H7 (cell line): Measurements from ENCODE around the gene GNAS-AS1. TPM values are rescaled to one million over a fixed set of nuclear protein-coding genes. Genes with fewer than 3 reads are reported as not detected.
"Not testable (repeated sequence)": the region's sequence is repeated elsewhere in the genome, so short reads cannot be mapped to it uniquely, and the experiment has no call there.

ENCODE experiments used
- DNase-seq: peaks from one replicate; pipeline ENCODE4 v3.0.0; 2012
- H3K27me3 ChIP-seq: 2 replicates; pipeline ENCODE4 v1.6.0; 2011; ENCODE audit warnings: mild to moderate bottlenecking, low read length; ENCODE audit not compliant: control insufficient read depth, insufficient read depth
- H3K36me3 ChIP-seq: replicated peaks from 2 replicates; pipeline ENCODE4 v1.5.1; 2011; ENCODE audit warnings: low read length; ENCODE audit not compliant: control insufficient read depth, insufficient read depth
- H3K4me3 ChIP-seq: 2 replicates; pipeline ENCODE4 v1.5.1; 2011; ENCODE audit warnings: low read depth, mild to moderate bottlenecking, control low read depth, low read length, moderate library complexity; ENCODE audit not compliant: insufficient read depth
- total RNA-seq: library from RNA; depleted of rRNA; stranded (reverse); fragments of >200 nt; shearing (Covaris generic); gene quantifications from 2 replicates; pipeline ENCODE4 v1.2.3, GENCODE V29; 2014

The GNAS-AS1 gene
- total RNA-seq, 1 experiment from 2014 or later = 0.24 TPM

DNA sequence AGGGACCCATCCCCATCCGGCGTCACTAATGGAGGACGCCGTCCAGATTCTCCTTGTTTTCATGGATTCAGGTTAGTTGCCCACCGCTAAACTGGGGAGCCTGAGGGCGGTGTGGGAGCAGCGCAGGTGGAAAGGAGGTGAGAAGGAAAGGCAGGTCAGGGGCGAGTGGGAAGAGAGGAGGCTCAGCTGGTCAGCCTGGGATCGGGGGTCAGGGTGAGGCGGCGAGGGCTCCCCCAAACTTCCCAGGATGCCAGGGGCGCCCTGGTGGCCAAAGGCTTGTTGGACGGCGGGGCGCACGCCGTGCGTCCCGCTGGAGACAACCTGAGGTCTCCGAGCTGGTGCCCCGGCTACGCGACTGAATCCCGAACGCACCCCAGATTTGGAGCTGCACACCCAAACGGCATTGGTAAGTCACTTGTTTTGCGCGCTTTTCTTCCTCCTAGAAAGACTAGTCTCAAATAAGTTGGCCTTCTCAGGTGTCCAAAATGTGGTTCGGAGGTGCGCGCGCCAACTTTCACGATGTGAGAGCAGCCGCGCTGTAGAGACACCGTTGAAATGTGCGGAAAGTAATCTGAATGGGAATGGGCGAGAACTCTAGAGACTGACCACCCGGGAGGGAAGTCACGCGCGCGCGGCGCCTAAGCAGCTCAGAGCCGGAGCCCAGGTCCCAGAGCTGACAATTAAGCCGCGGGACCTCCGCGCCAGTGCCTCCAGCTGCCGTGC lies 9.7 kb downstream of the GNAS-AS1 start:
- peaks cover 33% of the 10 kb centered on the region for H3K27me3 ChIP-seq
- peak; percentile 61 for DNase-seq
- H3K36me3 ChIP-seq = peaks cover 9% of the 10 kb centered on the region
- H3K4me3 ChIP-seq = peak overlapping the region; percentile 41

- peak; percentile 69 for DNase-seq
- peak overlapping the region; percentile 41 for H3K4me3 ChIP-seq
- peaks cover 9% of the 10 kb centered on the region for H3K36me3 ChIP-seq
- peaks cover 33% of the 10 kb centered on the region for H3K27me3 ChIP-seq
These were observed 10.5 kb downstream of the GNAS-AS1 start for GRCh38 chr20:58839991-58840747.

GRCh38 chr20:58839474-58839874 lies 11.2 kb downstream of the GNAS-AS1 start:
- Histone ChIP-seq H3K27me3 (peaks cover 33% of the 10 kb centered on the region), H3K4me3 (peak overlapping the region; percentile 41), H3K36me3 (peaks cover 10% of the 10 kb centered on the region)
- peak; percentile 90 for DNase-seq

DNA sequence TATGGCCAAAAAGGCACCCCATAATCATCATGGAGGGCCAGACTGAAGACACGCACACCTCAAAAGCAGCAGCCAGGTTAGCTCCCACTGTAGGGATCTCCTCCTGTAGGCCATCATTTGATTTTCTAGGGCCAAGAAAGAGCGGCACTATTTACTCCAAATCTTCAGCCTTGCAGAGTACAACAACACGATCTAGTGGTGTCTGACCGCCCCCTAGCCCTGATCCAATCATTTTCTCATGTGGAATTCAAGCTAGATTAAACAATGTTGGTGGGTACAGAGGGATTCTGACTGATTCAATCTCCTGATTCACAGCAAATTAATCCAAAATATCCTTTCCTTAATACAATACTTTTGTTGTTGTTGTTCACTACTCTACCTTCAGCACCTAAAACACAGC lies 12.5 kb downstream of the GNAS-AS1 start:
- peaks cover 33% of the 10 kb centered on the region for H3K27me3 ChIP-seq
- DNase-seq = peak; percentile 40
- H3K4me3 ChIP-seq = no peak overlapping the region
- H3K36me3 ChIP-seq = peaks cover 18% of the 10 kb centered on the region

DNA sequence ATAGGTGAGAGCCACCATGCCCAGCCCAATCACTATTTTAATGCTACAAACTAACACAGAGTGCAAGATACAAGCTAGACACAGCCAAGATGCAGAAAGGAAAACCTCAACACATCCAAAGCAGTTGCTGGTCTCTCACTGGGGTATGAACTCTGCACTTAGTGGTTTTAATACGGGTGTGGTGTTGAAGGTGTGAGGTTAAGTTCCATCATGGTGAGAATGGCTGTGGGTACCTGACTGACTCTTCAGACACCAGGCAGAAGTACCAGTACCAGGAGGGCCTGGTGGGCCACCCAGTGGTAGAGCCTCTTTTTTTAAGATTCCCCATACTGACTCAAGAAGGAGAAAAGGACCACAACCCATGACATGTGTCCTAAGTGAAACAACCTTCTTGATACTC lies 13.0 kb downstream of the GNAS-AS1 start:
- Histone ChIP-seq H3K4me3 (no peak overlapping the region), H3K27me3 (peaks cover 33% of the 10 kb centered on the region), H3K36me3 (peaks cover 21% of the 10 kb centered on the region)
- no peak for DNase-seq

- DNase-seq = no peak
- Histone ChIP-seq H3K36me3 (peaks cover 21% of the 10 kb centered on the region), H3K27me3 (peaks cover 27% of the 10 kb centered on the region), H3K4me3 (no peak overlapping the region)
These were observed 14.0 kb downstream of the GNAS-AS1 start for GRCh38 chr20:58836616-58837204.

- peaks cover 12% of the 10 kb centered on the region for H3K27me3 ChIP-seq
- peaks cover 18% of the 10 kb centered on the region for H3K36me3 ChIP-seq
- H3K4me3 ChIP-seq = no peak overlapping the region
- no peak for DNase-seq
These were observed 15.5 kb downstream of the GNAS-AS1 start for GRCh38 chr20:58835231-58835630.

GRCh38 chr20:58833921-58834320 lies 16.8 kb downstream of the GNAS-AS1 start:
- DNase-seq = no peak
- Histone ChIP-seq H3K27me3 (peaks cover 1% of the 10 kb centered on the region), H3K36me3 (peaks cover 17% of the 10 kb centered on the region)

GRCh38 chr20:58832457-58832856 lies 18.2 kb downstream of the GNAS-AS1 start:
- Histone ChIP-seq H3K27me3 (no peaks in the 10 kb centered on the region), H3K4me3 (no peak overlapping the region), H3K36me3 (peaks cover 16% of the 10 kb centered on the region)
- no peak for DNase-seq

More at GRCh38 chr20:58833921-58834320, 16.8 kb downstream of the GNAS-AS1 start:
- no peak overlapping the region for H3K4me3 ChIP-seq

- Histone ChIP-seq H3K27me3 (no peaks in the 10 kb centered on the region), H3K36me3 (peaks cover 20% of the 10 kb centered on the region), H3K4me3 (no peak overlapping the region)
- DNase-seq = no peak
These were observed 21.2 kb downstream of the GNAS-AS1 start for GRCh38 chr20:58829531-58829941.

DNA sequence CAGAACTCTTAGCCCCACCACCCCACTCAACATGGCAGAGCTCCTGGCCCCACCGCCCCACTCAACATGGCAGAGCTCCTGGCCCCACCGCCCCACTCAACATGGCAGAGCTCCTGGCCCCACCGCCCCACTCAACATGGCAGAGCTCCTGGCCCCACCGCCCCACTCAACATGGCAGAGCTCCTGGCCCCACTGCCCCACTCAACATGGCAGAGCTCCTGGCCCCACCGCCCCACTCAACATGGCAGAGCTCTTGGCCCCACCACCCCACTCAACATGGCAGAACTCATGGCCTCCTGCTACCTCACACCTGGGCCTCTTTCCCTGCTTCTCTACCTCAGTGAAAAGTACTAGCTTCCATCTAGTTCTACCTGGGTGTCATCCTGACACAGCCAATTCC lies 21.9 kb downstream of the GNAS-AS1 start:
- peaks cover 18% of the 10 kb centered on the region for H3K36me3 ChIP-seq
- not testable (repeated sequence) for DNase-seq

GRCh38 chr20:58828136-58828535 lies 22.6 kb downstream of the GNAS-AS1 start:
- DNase-seq = no peak
- Histone ChIP-seq H3K36me3 (peaks cover 17% of the 10 kb centered on the region), H3K4me3 (no peak overlapping the region), H3K27me3 (no peaks in the 10 kb centered on the region)

More for the DNA sequence above, 21.9 kb downstream of the GNAS-AS1 start:
- not testable (repeated sequence) for H3K27me3 ChIP-seq, H3K4me3 ChIP-seq

GRCh38 chr20:58826271-58826670 lies 24.4 kb downstream of the GNAS-AS1 start:
- peak; percentile 36 for DNase-seq
- Histone ChIP-seq H3K4me3 (no peak overlapping the region), H3K27me3 (no peaks in the 10 kb centered on the region), H3K36me3 (peaks cover 14% of the 10 kb centered on the region)

- no peak for DNase-seq
- no peak overlapping the region for H3K4me3 ChIP-seq
- H3K36me3 ChIP-seq = peaks cover 17% of the 10 kb centered on the region
- no peaks in the 10 kb centered on the region for H3K27me3 ChIP-seq
These were observed 25.3 kb downstream of the GNAS-AS1 start for GRCh38 chr20:58825450-58825849.

DNA sequence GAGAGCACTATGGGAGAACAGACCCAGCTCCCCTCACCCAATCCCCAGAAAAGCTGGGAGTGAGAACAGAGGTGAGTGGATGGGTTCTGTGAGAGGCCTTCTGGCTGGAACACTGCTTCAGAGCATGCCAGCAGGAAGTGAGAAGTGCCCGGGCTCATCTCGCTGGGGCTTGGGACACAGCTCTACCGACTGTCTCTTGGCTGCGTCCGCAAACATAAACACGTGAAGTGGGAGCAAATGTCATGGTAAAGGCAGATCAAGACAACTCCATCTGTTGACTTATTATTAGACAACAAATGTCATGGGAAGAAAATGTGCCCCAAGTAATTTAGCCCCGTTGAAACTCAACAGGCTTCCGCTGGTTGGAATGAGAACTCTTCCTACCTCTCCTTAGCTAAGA lies 25.9 kb downstream of the GNAS-AS1 start:
- DNase-seq = no peak
- peaks cover 18% of the 10 kb centered on the region for H3K36me3 ChIP-seq
- no peak overlapping the region for H3K4me3 ChIP-seq
- no peaks in the 10 kb centered on the region for H3K27me3 ChIP-seq
